HepG2 (cell line): Measurements from ENCODE around the gene DYNC2I2. TPM values are rescaled to one million over a fixed set of nuclear protein-coding genes. Genes with fewer than 3 reads are reported as not detected.

Source experiments
- ATF7 ChIP-seq, 2 experiments: fragments of 450-650 bp in 1 of 2; sonication (generic) in 1 of 2; formaldehyde crosslinking in 1 of 2; IDR thresholded peaks; 2 replicates each; pipeline versions ENCODE4 v1.4.0 to v1.6.1; 2016 to 2020; ENCODE audit warnings: antibody characterized with exemption in 1 of 2, mild to moderate bottlenecking in 1 of 2, missing genetic modification reagents in 1 of 2
- BCL3 ChIP-seq: sonication (generic); formaldehyde crosslinking; IDR thresholded peaks from 2 replicates; pipeline ENCODE4 v1.5.1; 2020; ENCODE audit warnings: mild to moderate bottlenecking, missing genetic modification reagents, moderate library complexity
- CC2D1A ChIP-seq: sonication (generic); formaldehyde crosslinking; IDR thresholded peaks from 2 replicates; pipeline ENCODE4 v1.8.1; 2023; ENCODE audit warnings: mild to moderate bottlenecking, missing genetic modification reagents
- E2F5 ChIP-seq: sonication (generic); formaldehyde crosslinking; conservative IDR thresholded peaks from 2 replicates; pipeline ENCODE4 v1.4.0; 2020; ENCODE audit warnings: missing genetic modification reagents
- KAT2B ChIP-seq: fragments of 150-350 bp; IDR thresholded peaks from 2 replicates; pipeline ENCODE4 v1.6.1; 2014; ENCODE audit warnings: low read depth, low read length, borderline replicate concordance
- PHF20 ChIP-seq: sonication (generic); formaldehyde crosslinking; IDR thresholded peaks from 2 replicates; pipeline ENCODE4 v1.5.0; 2020; ENCODE audit warnings: mild to moderate bottlenecking, missing genetic modification reagents
- RBM39 ChIP-seq: fragments of 200-400 bp; formaldehyde crosslinking; IDR thresholded peaks from one replicate; pipeline ENCODE4 v1.6.1; 2018; ENCODE audit warnings: antibody characterized with exemption, mild to moderate bottlenecking, low read depth, low read length; ENCODE audit not compliant: poor library complexity, severe bottlenecking
- TIGD3 ChIP-seq: sonication (generic); formaldehyde crosslinking; IDR thresholded peaks from 2 replicates; pipeline ENCODE4 v1.5.1; 2020; ENCODE audit warnings: mild to moderate bottlenecking, missing genetic modification reagents, borderline replicate concordance
- ZBTB46 ChIP-seq: sonication (generic); formaldehyde crosslinking; IDR thresholded peaks from 2 replicates; pipeline ENCODE4 v1.4.0; 2020; ENCODE audit warnings: mild to moderate bottlenecking, missing genetic modification reagents, borderline replicate concordance
- ZFP82 ChIP-seq: sonication (generic); formaldehyde crosslinking; IDR thresholded peaks from 2 replicates; pipeline ENCODE4 v1.5.1; 2020; ENCODE audit warnings: mild to moderate bottlenecking, missing genetic modification reagents, borderline replicate concordance
- ZNF543 ChIP-seq: sonication (generic); formaldehyde crosslinking; IDR thresholded peaks from 2 replicates; pipeline ENCODE4 v1.4.0; 2020; ENCODE audit warnings: mild to moderate bottlenecking, missing genetic modification reagents
- ZNF7 ChIP-seq: IDR thresholded peaks from 2 replicates; pipeline ENCODE4 v1.6.1; 2016; ENCODE audit warnings: missing biosample characterization, missing genetic modification reagents
- ZNF737 ChIP-seq: sonication (generic); formaldehyde crosslinking; IDR thresholded peaks from 2 replicates; pipeline ENCODE4 v1.5.0; 2020; ENCODE audit warnings: missing genetic modification reagents, mild to moderate bottlenecking, borderline replicate concordance
- polyA plus RNA-seq, 8 experiments: library from polyadenylated mRNA; depleted of rRNA in 3 of 8; stranded (reverse) in 7 of 8; unstranded in 1 of 8; fragments of >200 nt; fragmentation: Illumina TruSeq in 4 of 8; extraction: Trizol in 4 of 8; gene quantifications; 2 replicates each; pipeline versions ENCODE4 v1.2.1 to v1.2.3, GENCODE V29; 2011 to 2016; ENCODE audit warnings: low read depth in 4 of 8, missing spikeins in 1 of 8, mixed read lengths in 1 of 8; ENCODE audit not compliant: insufficient read depth in 1 of 8
- total RNA-seq, 5 experiments: library from RNA; depleted of rRNA; stranded (reverse); fragments of >200 nt; fragmentation: Illumina TruSeq; extraction: Trizol; gene quantifications; 2 replicates each; pipeline ENCODE4 v1.2.3, GENCODE V29; 2016; ENCODE audit warnings: low read depth in 1 of 5
- TF ChIP-seq, protein P1 (sequence below), 2 experiments: fragments of 450-650 bp in 1 of 2; sonication (generic) in 1 of 2; formaldehyde crosslinking; IDR thresholded peaks; 2 replicates each; pipeline versions ENCODE4 v1.5.0 to v1.8.0; 2020 to 2022; ENCODE audit warnings: mild to moderate bottlenecking in 1 of 2, missing genetic modification reagents in 1 of 2
- TF ChIP-seq, protein P2 (sequence below): sonication (generic); formaldehyde crosslinking; IDR thresholded peaks from 2 replicates; pipeline ENCODE4 v1.4.0; 2020; ENCODE audit warnings: missing genetic modification reagents
- TF ChIP-seq, protein P3 (sequence below): IDR thresholded peaks from 2 replicates; pipeline ENCODE4 v1.6.1; 2016; ENCODE audit warnings: low read depth, control low read depth
- TF ChIP-seq, protein P4 (sequence below): IDR thresholded peaks from 2 replicates; pipeline ENCODE4 v1.6.1; 2018; ENCODE audit warnings: missing genetic modification reagents, mild to moderate bottlenecking, missing compliant biosample characterization

Gene DYNC2I2
- total and polyA plus RNA-seq, 2 of the 13 experiments (the other 11 are each of a cell fraction or from before 2014, with no cell fraction given): 13.7 to 40.2 TPM

DNA sequence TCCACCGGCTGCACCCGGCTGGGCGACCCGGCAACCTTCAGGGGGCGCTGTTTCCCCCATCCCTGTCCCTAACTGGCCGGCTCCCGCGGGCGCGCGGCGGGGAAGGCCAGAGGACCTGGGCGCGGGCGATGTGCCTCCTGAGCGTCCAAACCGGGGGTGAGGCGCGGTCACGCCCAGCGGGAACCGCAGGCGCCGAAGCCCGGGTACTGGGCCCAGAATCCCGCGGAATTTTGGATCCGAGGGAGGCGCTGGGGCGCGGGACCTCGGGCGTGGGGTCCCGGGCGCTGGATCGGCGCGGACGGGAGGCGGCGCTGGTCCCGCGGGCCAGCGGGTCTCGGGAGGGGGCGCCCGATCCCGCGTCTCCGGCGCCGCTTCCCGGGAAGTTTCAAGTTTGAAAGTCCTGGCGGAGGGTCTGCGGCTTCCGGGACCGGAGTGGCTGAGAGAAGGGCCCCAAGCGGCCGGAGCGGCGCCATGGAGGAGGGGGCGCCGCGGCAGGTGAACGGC lies 45.9 kb upstream of the DYNC2I2 start, which contains the start of gene PKN3 (continued):
- 0 out of 2 replicates have a peak, but pooled peaks have one; percentile 47 for TF ChIP-seq TIGD3 (CRISPR knock-in tag)
- 0 out of 2 replicates have a peak, but pooled peaks have one; percentile 30 for TF ChIP-seq PHF20
- TF ChIP-seq, protein P1, sequence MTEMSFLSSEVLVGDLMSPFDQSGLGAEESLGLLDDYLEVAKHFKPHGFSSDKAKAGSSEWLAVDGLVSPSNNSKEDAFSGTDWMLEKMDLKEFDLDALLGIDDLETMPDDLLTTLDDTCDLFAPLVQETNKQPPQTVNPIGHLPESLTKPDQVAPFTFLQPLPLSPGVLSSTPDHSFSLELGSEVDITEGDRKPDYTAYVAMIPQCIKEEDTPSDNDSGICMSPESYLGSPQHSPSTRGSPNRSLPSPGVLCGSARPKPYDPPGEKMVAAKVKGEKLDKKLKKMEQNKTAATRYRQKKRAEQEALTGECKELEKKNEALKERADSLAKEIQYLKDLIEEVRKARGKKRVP (CRISPR knock-in tag; IDR thresholded peaks at IDR 0.05): no peak
- no peak for TF ChIP-seq ZNF7
- TF ChIP-seq ZBTB46: no peak
- TF ChIP-seq, protein P2, sequence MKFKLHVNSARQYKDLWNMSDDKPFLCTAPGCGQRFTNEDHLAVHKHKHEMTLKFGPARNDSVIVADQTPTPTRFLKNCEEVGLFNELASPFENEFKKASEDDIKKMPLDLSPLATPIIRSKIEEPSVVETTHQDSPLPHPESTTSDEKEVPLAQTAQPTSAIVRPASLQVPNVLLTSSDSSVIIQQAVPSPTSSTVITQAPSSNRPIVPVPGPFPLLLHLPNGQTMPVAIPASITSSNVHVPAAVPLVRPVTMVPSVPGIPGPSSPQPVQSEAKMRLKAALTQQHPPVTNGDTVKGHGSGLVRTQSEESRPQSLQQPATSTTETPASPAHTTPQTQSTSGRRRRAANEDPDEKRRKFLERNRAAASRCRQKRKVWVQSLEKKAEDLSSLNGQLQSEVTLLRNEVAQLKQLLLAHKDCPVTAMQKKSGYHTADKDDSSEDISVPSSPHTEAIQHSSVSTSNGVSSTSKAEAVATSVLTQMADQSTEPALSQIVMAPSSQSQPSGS: no peak
- TF ChIP-seq ZNF543 (CRISPR knock-in tag): 0 out of 2 replicates have a peak, but pooled peaks have one; percentile 50
- TF ChIP-seq, protein P3, sequence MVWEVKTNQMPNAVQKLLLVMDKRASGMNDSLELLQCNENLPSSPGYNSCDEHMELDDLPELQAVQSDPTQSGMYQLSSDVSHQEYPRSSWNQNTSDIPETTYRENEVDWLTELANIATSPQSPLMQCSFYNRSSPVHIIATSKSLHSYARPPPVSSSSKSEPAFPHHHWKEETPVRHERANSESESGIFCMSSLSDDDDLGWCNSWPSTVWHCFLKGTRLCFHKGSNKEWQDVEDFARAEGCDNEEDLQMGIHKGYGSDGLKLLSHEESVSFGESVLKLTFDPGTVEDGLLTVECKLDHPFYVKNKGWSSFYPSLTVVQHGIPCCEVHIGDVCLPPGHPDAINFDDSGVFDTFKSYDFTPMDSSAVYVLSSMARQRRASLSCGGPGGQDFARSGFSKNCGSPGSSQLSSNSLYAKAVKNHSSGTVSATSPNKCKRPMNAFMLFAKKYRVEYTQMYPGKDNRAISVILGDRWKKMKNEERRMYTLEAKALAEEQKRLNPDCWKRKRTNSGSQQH: no peak
- peak; percentile 59; the same call in 1 of the 2 replicates for TF ChIP-seq ZFP82
- no peak for TF ChIP-seq KAT2B
- no peak for TF ChIP-seq ZNF737 (CRISPR knock-in tag)
- no peak for TF ChIP-seq ATF7 (IDR thresholded peaks at IDR 0.05)
- no peak for TF ChIP-seq ATF7 (CRISPR knock-in tag; IDR thresholded peaks at IDR 0.05)
- peak; percentile 87 for TF ChIP-seq E2F5
- TF ChIP-seq RBM39: peak; percentile 39
- TF ChIP-seq, protein P4, sequence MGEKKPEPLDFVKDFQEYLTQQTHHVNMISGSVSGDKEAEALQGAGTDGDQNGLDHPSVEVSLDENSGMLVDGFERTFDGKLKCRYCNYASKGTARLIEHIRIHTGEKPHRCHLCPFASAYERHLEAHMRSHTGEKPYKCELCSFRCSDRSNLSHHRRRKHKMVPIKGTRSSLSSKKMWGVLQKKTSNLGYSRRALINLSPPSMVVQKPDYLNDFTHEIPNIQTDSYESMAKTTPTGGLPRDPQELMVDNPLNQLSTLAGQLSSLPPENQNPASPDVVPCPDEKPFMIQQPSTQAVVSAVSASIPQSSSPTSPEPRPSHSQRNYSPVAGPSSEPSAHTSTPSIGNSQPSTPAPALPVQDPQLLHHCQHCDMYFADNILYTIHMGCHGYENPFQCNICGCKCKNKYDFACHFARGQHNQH (CRISPR knock-in tag): no peak; the same call in 1 of the 2 replicates
- peak; percentile 31; the same call in 1 of the 2 replicates for TF ChIP-seq BCL3 (CRISPR knock-in tag)
- no peak for TF ChIP-seq CC2D1A (CRISPR knock-in tag)
